GM18951 (cell line): Measurements from ENCODE around the gene FAM120B.

Experiments used
- POLR2A ChIP-seq: IDR thresholded peaks from 4 replicates; pipeline ENCODE4 v1.6.1; 2011; ENCODE audit warnings: mild to moderate bottlenecking; ENCODE audit not compliant: insufficient read length, insufficient read depth; ENCODE audit errors: extremely low read depth
- in situ Hi-C: fragments of 300-500 bp; cut with MboI; formaldehyde crosslinking; loops from one replicate; pipeline ENCODE4 v1.12.0; 2022; ENCODE audit warnings: low sequenced_read_pairs, mixed read lengths, inconsistent platforms; ENCODE audit not compliant: unreplicated experiment

Gene FAM120B

DNA sequence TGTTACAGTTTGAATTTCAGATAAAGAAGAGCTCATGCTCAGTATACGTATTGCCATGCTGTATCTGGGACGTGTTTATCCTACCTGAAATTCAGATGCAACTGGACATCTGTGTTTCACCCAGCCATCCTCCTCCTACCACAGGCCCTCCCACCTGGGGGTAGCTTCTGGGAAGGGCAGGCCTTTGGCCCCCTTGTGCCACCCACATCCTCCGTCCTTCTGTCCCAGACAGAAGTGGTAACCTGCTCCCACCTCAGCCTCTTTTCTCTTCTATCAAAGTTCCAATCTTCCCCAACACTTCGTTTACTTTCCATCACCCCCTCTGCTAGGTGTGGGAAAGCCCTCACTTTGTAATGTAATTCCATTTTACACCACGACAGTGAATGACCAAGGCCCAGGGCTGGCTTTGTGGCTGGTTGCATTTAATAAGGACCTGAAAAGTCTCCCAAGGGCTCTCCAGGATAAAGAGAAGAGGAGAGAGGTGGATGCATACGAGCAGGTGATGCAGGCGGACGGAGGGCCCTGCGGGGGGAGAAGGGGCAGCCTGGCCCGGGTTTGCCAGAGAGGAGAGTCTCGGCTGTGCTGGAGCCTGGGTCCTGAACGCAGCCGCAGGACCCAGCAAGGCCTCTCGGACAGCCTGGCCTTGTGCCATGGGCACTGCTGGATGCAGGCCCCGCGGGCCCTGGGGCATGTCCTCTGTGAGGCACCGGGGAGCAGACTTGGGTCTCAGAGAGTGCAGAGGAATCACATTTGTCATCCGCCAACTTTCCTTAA lies 148.1 kb downstream of the FAM120B start:
- in situ Hi-C loops: no loop called here
- TF ChIP-seq POLR2A: no peak

- no peak for TF ChIP-seq POLR2A
- in situ Hi-C loops: no loop called here
These were observed 148.9 kb downstream of the FAM120B start for GRCh38 chr6:170455335-170455979.

- TF ChIP-seq POLR2A: no peak
- in situ Hi-C loops: no loop called here
These were observed 149.8 kb downstream of the FAM120B start for GRCh38 chr6:170456334-170456733.
